Bone marrow (tissue), 2 donors: Measurements from ENCODE around the gene PLAAT4.
"Not testable (repeated sequence)": the region's sequence is repeated elsewhere in the genome, so short reads cannot be mapped to it uniquely, and the experiment has no call there.

Source experiments
- DNase-seq, 2 donors: peaks; one replicate each; lab custom pipeline; 2025; lab: John Stamatoyannopoulos, UW

Gene PLAAT4

GRCh38 chr11:63543711-63544110 lies 7.1 kb downstream of the PLAAT4 start:
- no peak for DNase-seq

- no peak for DNase-seq
Measured at GRCh38 chr11:63547061-63547460, 10.5 kb downstream of the PLAAT4 start.

GRCh38 chr11:63548178-63548577 lies 11.6 kb downstream of the PLAAT4 start:
- DNase-seq, result no peak

- no peak for DNase-seq
Measured at GRCh38 chr11:63549411-63549810, 12.8 kb downstream of the PLAAT4 start.

- DNase-seq, result not testable (repeated sequence)
Measured at GRCh38 chr11:63550156-63550700, 13.6 kb downstream of the PLAAT4 start.

- DNase-seq, result no peak
Measured at GRCh38 chr11:63551091-63551888, 14.7 kb downstream of the PLAAT4 start.

- no peak for DNase-seq
Measured at GRCh38 chr11:63551889-63552266, 15.3 kb downstream of the PLAAT4 start.

- no peak for DNase-seq
Measured at GRCh38 chr11:63552921-63553320, 16.3 kb downstream of the PLAAT4 start.

- DNase-seq, result peak in 1 of 2 donors; percentile 56
Measured at GRCh38 chr11:63553759-63554158, 17.2 kb downstream of the PLAAT4 start.

- no peak for DNase-seq
Measured at GRCh38 chr11:63554877-63555223, 18.2 kb downstream of the PLAAT4 start.

- DNase-seq, result no peak
Measured at GRCh38 chr11:63556404-63557013, 19.9 kb downstream of the PLAAT4 start.

- no peak for DNase-seq
Measured at GRCh38 chr11:63557570-63557969, 21.0 kb downstream of the PLAAT4 start.

GRCh38 chr11:63558459-63559157 lies 22.0 kb downstream of the PLAAT4 start:
- DNase-seq, result no peak

- DNase-seq, result no peak
Measured at GRCh38 chr11:63560506-63561180, 24.0 kb downstream of the PLAAT4 start.

GRCh38 chr11:63563201-63564055 lies 26.8 kb downstream of the PLAAT4 start, which contains the start of gene PLAAT2:
Gene PLAAT2, minus strand, starts transcription at chr11:63563379. Its CDS starts 55 bp downstream, at chr11:63563324.
- DNase-seq, result no peak

- no peak for DNase-seq
Measured at GRCh38 chr11:63564056-63564774, 27.6 kb downstream of the PLAAT4 start.

GRCh38 chr11:63564784-63565350 lies 28.3 kb downstream of the PLAAT4 start:
- no peak for DNase-seq

- DNase-seq, result peak in 1 of 2 donors; percentile 75
Measured at GRCh38 chr11:63567044-63567840, 30.6 kb downstream of the PLAAT4 start.

- no peak for DNase-seq
Measured at GRCh38 chr11:63569570-63569969, 33.0 kb downstream of the PLAAT4 start.
